Neural progenitor cell (in vitro differentiated cells): ENCODE data around the gene IL1RL1.

Source experiments
- EZH2 ChIP-seq: fragments of 200-600 bp; sonication (generic); IDR thresholded peaks from 2 replicates; pipeline ENCODE4 v1.6.1; 2017; ENCODE audit warnings: antibody characterized with exemption, mild to moderate bottlenecking, moderate library complexity
- TF ChIP-seq, protein P1 (sequence below): fragments of 200-600 bp; sonication (generic); IDR thresholded peaks from 2 replicates; pipeline ENCODE4 v1.5.1; 2017; ENCODE audit warnings: antibody characterized with exemption, mild to moderate bottlenecking

DNA sequence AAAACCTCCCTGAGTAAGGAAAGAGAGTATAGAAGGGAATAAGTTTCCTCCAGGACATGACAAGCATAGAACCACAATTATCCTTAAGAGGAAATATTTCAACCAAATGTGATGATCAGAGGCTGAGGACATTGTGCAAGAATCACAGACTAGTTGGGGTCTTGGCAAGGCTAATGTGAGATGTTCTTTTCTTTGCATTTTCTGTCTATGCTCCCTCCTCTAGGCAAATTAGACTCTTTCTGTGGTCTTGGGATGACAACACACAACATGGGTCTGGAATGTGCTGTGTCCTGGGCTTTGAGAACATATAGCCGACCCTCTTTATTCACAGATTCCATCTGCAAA, 32.0 kb upstream of the IL1RL1 start:
- TF ChIP-seq EZH2: no peak
- TF ChIP-seq, protein P1, sequence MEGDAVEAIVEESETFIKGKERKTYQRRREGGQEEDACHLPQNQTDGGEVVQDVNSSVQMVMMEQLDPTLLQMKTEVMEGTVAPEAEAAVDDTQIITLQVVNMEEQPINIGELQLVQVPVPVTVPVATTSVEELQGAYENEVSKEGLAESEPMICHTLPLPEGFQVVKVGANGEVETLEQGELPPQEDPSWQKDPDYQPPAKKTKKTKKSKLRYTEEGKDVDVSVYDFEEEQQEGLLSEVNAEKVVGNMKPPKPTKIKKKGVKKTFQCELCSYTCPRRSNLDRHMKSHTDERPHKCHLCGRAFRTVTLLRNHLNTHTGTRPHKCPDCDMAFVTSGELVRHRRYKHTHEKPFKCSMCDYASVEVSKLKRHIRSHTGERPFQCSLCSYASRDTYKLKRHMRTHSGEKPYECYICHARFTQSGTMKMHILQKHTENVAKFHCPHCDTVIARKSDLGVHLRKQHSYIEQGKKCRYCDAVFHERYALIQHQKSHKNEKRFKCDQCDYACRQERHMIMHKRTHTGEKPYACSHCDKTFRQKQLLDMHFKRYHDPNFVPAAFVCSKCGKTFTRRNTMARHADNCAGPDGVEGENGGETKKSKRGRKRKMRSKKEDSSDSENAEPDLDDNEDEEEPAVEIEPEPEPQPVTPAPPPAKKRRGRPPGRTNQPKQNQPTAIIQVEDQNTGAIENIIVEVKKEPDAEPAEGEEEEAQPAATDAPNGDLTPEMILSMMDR: no peak
